Activated CD4-positive, alpha-beta T cell treated with anti-CD3 and anti-CD28 coated beads, Interleukin-10, Interleukin-2, amounts not matched to agents 100 ng/mL and 50 ng/mL, durations not matched to agents 16 hours and 8 hours (primary cell): Measurements from ENCODE around the gene PEX19.

Source experiments
- DNase-seq: peaks from one replicate; pipeline ENCODE4 v3.0.0-alpha.2; 2020

Gene PEX19

DNA sequence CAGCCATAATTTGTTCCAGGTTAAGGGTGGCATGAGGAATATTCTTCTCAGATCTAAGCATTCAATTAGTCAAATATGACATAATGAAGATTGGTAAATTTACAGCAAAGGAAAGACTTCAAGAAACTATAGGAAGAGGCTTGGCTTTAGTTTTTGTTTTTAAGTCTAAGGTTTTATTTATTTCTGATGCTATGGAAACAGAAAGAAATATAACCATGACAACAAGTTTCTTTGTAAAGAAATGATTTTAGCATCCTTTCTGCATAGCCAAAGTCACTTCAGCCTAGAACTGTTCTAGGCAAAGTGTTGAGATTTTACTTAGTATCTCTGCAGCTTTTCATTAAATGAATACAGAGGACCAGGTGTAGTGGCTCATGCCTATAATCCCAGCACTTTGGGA lies 52.0 kb downstream of the PEX19 start:
- no peak for DNase-seq

DNA sequence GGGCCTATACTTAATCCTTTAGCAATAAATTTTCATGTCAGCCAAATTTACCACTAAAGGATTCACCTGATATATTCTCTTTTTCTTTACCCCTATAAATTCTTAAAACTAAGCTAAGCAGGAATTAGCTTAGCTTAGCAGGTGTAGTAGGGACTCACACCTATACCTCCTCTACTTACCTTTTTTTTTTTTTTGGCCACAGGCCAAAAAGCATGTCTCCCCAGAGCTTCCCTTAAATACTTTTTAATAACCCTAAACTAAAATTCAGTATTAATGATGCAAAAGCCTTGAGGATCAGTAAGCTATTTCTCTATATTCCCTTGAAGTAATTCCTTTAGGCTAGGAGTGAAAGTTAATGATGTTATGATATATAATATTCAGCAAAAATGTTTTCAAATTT lies 56.5 kb downstream of the PEX19 start:
- DNase-seq, result no peak

DNA sequence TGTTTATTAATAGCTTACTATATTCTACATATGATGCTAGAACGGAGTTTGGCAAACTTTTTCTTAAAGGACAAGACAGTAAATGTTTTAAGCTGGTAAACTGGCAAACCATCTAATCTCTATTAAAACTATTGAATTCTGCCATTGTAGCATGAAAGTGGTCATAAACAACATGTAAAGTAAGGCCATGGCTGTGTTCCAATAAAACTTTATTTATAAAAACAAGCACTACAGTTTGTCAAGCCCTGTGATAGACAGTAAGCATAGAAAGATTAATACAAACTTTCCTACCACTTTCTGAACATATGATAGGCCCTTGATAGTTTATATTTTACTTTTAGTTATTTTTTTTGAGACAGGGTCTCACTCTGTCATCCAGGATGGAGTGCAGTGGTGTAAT lies 57.4 kb downstream of the PEX19 start:
- DNase-seq, result no peak

DNA sequence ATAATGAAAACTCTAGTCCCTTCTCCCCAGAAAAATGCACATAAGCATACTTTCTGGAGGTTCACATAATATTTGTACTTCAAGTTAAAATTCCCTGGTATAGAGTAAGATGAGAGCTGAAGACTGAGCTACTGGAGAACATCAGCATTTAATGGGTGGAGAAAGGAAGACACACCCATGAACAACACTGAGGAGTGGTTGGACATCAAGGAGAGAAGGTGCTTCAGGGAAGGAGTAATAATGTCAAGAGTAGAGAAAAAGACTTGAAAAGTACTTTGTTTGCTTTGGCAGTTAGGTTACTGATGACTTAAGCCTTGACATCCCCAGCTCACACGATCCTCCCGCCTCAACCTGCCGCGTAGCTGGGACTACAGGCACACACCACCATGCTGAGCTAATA lies 57.9 kb downstream of the PEX19 start:
- no peak for DNase-seq
